WTC11 (cell line): Measurements from ENCODE around the gene TOB1. TPM values are rescaled to one million over a fixed set of nuclear protein-coding genes. Genes with fewer than 3 reads are reported as not detected.

ENCODE experiments used
- ATAC-seq: fragments of 200-7000 bp; cut with Tn5 transposase; 2 replicates; pipeline ENCODE4 v1.10.0; 2021; ENCODE audit warnings: mild to moderate bottlenecking, moderate library complexity
- CTCF ChIA-PET: fragments of 300-600 bp; sonication (Branson Sonifier 250); formaldehyde crosslinking; loops from one replicate; lab custom pipeline; 2021; ENCODE audit warnings: antibody characterized with exemption; lab: Charles Lee
- POLR2A ChIA-PET: fragments of 350-600 bp; sonication (Branson Sonifier 250); formaldehyde crosslinking; loops from one replicate; lab custom pipeline; 2021; ENCODE audit warnings: antibody characterized with exemption; lab: Charles Lee
- DNase-seq: peaks from one replicate; pipeline ENCODE4 v3.0.0; 2021; ENCODE audit warnings: low spot score
- H3K27ac Mint-ChIP-seq: 2 replicates; pipeline ENCODE4 v1.8.0; 2021; ENCODE audit warnings: mixed read lengths
- H3K27me3 Mint-ChIP-seq: 2 replicates; pipeline ENCODE4 v1.8.0; 2021; ENCODE audit warnings: low read depth, mild to moderate bottlenecking, moderate library complexity, mixed read lengths
- H3K36me3 Mint-ChIP-seq: 2 replicates; pipeline ENCODE4 v1.8.0; 2021; ENCODE audit warnings: mixed read lengths
- H3K4me1 Mint-ChIP-seq: 2 replicates; pipeline ENCODE4 v1.8.0; 2022; ENCODE audit warnings: mixed read lengths
- H3K4me3 Mint-ChIP-seq: 2 replicates; pipeline ENCODE4 v1.8.0; 2021; ENCODE audit warnings: mild to moderate bottlenecking, moderate library complexity, mixed read lengths
- H3K9me3 Mint-ChIP-seq: 2 replicates; pipeline ENCODE4 v1.8.0; 2021; ENCODE audit warnings: mixed read lengths
- ATF1 ChIP-seq: sonication (generic); formaldehyde crosslinking; IDR thresholded peaks from 2 replicates; pipeline ENCODE4 v1.8.1; 2023; ENCODE audit warnings: mild to moderate bottlenecking, moderate library complexity, missing genetic modification reagents
- CREM ChIP-seq: sonication (generic); formaldehyde crosslinking; IDR thresholded peaks from 2 replicates; pipeline ENCODE4 v1.8.1; 2022; ENCODE audit warnings: mild to moderate bottlenecking, missing genetic modification reagents, moderate library complexity
- KAT7 ChIP-seq: sonication (generic); formaldehyde crosslinking; IDR thresholded peaks from 2 replicates; pipeline ENCODE4 v1.8.1; 2023; ENCODE audit warnings: missing genetic modification reagents, mild to moderate bottlenecking, borderline replicate concordance
- NR3C1 ChIP-seq: sonication (generic); formaldehyde crosslinking; conservative IDR thresholded peaks from 2 replicates; pipeline ENCODE4 v1.8.1; 2023; ENCODE audit warnings: low read depth, mild to moderate bottlenecking, missing genetic modification reagents
- OVOL2 ChIP-seq: fragments of 250-450 bp; sonication (Bioruptor Pico); IDR thresholded peaks from 2 replicates; pipeline ENCODE4 v1.9.0; 2021; ENCODE audit warnings: mild to moderate bottlenecking, borderline replicate concordance
- RELA ChIP-seq: sonication (generic); formaldehyde crosslinking; IDR thresholded peaks from 2 replicates; pipeline ENCODE4 v1.8.1; 2022; ENCODE audit warnings: missing genetic modification reagents, mild to moderate bottlenecking, borderline replicate concordance
- SP1 ChIP-seq: sonication (generic); formaldehyde crosslinking; conservative IDR thresholded peaks from 2 replicates; pipeline ENCODE4 v1.8.1; 2022; ENCODE audit warnings: missing genetic modification reagents
- ZBTB21 ChIP-seq: sonication (generic); formaldehyde crosslinking; IDR thresholded peaks from 2 replicates; pipeline ENCODE4 v1.8.1; 2023; ENCODE audit warnings: mild to moderate bottlenecking, missing genetic modification reagents, borderline replicate concordance
- total RNA-seq: library from RNA; stranded (reverse); gene quantifications from 3 replicates; pipeline ENCODE4 v1.2.3, GENCODE V29; 2021
- TF ChIP-seq, protein P1 (sequence below): fragments of 250-450 bp; sonication (Bioruptor Pico); IDR thresholded peaks from 2 replicates; pipeline ENCODE4 v1.9.0; 2021; ENCODE audit warnings: mild to moderate bottlenecking, borderline replicate concordance
- TF ChIP-seq, protein P2 (sequence below): sonication (generic); formaldehyde crosslinking; IDR thresholded peaks from 2 replicates; pipeline ENCODE4 v1.8.0; 2022; ENCODE audit warnings: mild to moderate bottlenecking, missing genetic modification reagents
- TF ChIP-seq, protein P3 (sequence below): sonication (generic); formaldehyde crosslinking; IDR thresholded peaks from 2 replicates; pipeline ENCODE4 v1.8.0; 2022; ENCODE audit warnings: mild to moderate bottlenecking, missing genetic modification reagents
- TF ChIP-seq, protein P4 (sequence below): sonication (generic); formaldehyde crosslinking; IDR thresholded peaks from 2 replicates; pipeline ENCODE4 v1.8.1; 2022; ENCODE audit warnings: low read depth, missing genetic modification reagents, borderline replicate concordance
- TF ChIP-seq, protein P5 (sequence below): fragments of 250-450 bp; sonication (Bioruptor Pico); conservative IDR thresholded peaks from 2 replicates; pipeline ENCODE4 v1.9.0; 2021; ENCODE audit warnings: mild to moderate bottlenecking

The TOB1 gene
- total RNA-seq, 1 experiment from 2014 or later, result 36.0 TPM

DNA sequence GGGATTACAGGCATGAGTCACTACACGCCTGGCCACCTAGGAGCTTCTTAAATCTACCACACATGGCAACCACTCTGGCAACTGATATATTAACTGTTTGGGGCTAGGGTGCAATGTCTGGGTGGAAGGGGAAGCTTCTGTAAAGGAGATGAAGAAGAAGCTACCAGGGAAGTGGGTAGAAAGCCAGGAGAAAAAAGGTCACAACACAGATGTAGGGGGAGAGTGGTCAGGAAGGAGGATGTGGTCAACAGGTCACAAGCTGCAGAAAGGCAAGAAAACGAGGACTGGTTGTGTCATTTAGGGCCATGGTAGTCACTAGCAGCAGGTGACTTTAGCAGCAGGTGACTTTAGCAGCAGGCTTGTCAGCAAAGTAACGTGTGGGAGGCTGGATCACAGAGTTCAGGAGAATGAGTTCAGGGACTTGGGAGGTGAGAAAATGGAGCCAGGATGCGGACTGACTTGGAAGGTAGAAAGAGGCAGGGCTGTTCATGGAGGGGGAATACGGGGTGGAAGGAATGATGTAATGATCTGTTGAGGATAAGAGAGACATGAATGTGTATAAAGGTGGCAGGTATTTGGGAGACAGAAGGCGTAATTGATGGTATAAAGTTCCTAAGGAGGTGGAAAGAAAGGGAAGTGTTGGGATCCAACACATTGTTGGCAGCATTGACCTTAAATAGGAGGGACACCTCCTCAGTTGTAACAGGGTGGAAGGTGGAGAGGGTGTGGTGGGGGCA is 47.1 kb downstream of the TOB1 start (continued):
- TF ChIP-seq, protein P1, sequence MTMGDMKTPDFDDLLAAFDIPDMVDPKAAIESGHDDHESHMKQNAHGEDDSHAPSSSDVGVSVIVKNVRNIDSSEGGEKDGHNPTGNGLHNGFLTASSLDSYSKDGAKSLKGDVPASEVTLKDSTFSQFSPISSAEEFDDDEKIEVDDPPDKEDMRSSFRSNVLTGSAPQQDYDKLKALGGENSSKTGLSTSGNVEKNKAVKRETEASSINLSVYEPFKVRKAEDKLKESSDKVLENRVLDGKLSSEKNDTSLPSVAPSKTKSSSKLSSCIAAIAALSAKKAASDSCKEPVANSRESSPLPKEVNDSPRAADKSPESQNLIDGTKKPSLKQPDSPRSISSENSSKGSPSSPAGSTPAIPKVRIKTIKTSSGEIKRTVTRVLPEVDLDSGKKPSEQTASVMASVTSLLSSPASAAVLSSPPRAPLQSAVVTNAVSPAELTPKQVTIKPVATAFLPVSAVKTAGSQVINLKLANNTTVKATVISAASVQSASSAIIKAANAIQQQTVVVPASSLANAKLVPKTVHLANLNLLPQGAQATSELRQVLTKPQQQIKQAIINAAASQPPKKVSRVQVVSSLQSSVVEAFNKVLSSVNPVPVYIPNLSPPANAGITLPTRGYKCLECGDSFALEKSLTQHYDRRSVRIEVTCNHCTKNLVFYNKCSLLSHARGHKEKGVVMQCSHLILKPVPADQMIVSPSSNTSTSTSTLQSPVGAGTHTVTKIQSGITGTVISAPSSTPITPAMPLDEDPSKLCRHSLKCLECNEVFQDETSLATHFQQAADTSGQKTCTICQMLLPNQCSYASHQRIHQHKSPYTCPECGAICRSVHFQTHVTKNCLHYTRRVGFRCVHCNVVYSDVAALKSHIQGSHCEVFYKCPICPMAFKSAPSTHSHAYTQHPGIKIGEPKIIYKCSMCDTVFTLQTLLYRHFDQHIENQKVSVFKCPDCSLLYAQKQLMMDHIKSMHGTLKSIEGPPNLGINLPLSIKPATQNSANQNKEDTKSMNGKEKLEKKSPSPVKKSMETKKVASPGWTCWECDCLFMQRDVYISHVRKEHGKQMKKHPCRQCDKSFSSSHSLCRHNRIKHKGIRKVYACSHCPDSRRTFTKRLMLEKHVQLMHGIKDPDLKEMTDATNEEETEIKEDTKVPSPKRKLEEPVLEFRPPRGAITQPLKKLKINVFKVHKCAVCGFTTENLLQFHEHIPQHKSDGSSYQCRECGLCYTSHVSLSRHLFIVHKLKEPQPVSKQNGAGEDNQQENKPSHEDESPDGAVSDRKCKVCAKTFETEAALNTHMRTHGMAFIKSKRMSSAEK (CRISPR knock-in tag), result no peak

DNA sequence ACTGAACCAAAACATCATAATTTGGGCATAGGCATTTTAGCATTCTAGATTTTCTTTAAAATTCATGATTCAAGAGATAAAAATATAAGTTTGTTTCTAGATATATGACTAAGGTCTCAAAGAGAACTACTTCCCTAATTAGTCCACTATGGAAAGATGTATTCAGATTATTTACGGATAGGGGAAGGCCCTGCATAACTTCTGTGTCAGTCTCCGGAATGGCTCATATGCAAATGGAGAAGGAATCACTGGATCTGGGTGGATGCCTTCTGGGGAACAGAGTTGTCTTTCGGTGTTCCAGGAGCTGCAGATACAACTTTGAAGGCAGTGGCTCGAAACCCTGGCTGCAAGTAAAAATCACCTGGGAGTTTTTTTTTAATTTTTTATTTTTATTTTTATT is 47.9 kb downstream of the TOB1 start:
- Mint-ChIP-seq H3K4me3 (no peak overlapping the region), H3K9me3 (peaks cover 7% of the 10 kb centered on the region; the same call in 1 of the 2 replicates), H3K36me3 (no peaks in the 10 kb centered on the region), H3K27me3 (no peaks in the 10 kb centered on the region), H3K4me1 (peaks cover 10% of the 10 kb centered on the region), H3K27ac (no peak overlapping the region)
- no peak for DNase-seq
- ATAC-seq, result no peak
- CTCF ChIA-PET, result interaction anchor here (0.5 to 4.1 kb wide), 7 partner anchors 9 to 35 kb away, joined by 3 to 29 read pairs (median 5); partner anchors contain the start of gene WFIKKN2
- no peak for TF ChIP-seq ATF1
- no peak for TF ChIP-seq CREM (CRISPR knock-in tag)
- no peak for TF ChIP-seq KAT7 (CRISPR knock-in tag)
- TF ChIP-seq, protein P2, sequence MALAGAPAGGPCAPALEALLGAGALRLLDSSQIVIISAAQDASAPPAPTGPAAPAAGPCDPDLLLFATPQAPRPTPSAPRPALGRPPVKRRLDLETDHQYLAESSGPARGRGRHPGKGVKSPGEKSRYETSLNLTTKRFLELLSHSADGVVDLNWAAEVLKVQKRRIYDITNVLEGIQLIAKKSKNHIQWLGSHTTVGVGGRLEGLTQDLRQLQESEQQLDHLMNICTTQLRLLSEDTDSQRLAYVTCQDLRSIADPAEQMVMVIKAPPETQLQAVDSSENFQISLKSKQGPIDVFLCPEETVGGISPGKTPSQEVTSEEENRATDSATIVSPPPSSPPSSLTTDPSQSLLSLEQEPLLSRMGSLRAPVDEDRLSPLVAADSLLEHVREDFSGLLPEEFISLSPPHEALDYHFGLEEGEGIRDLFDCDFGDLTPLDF (CRISPR knock-in tag), result no peak
- TF ChIP-seq OVOL2, result no peak
- TF ChIP-seq NR3C1 (CRISPR knock-in tag), result no peak
- TF ChIP-seq, protein P3, sequence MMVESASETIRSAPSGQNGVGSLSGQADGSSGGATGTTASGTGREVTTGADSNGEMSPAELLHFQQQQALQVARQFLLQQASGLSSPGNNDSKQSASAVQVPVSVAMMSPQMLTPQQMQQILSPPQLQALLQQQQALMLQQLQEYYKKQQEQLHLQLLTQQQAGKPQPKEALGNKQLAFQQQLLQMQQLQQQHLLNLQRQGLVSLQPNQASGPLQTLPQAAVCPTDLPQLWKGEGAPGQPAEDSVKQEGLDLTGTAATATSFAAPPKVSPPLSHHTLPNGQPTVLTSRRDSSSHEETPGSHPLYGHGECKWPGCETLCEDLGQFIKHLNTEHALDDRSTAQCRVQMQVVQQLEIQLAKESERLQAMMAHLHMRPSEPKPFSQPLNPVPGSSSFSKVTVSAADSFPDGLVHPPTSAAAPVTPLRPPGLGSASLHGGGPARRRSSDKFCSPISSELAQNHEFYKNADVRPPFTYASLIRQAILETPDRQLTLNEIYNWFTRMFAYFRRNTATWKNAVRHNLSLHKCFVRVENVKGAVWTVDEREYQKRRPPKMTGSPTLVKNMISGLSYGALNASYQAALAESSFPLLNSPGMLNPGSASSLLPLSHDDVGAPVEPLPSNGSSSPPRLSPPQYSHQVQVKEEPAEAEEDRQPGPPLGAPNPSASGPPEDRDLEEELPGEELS (CRISPR knock-in tag), result no peak
- TF ChIP-seq, protein P4, sequence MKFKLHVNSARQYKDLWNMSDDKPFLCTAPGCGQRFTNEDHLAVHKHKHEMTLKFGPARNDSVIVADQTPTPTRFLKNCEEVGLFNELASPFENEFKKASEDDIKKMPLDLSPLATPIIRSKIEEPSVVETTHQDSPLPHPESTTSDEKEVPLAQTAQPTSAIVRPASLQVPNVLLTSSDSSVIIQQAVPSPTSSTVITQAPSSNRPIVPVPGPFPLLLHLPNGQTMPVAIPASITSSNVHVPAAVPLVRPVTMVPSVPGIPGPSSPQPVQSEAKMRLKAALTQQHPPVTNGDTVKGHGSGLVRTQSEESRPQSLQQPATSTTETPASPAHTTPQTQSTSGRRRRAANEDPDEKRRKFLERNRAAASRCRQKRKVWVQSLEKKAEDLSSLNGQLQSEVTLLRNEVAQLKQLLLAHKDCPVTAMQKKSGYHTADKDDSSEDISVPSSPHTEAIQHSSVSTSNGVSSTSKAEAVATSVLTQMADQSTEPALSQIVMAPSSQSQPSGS (CRISPR knock-in tag), result no peak
- no peak for TF ChIP-seq ZBTB21
- no peak for TF ChIP-seq SP1 (CRISPR knock-in tag)
- no peak for TF ChIP-seq RELA (CRISPR knock-in tag)
- TF ChIP-seq, protein P5, sequence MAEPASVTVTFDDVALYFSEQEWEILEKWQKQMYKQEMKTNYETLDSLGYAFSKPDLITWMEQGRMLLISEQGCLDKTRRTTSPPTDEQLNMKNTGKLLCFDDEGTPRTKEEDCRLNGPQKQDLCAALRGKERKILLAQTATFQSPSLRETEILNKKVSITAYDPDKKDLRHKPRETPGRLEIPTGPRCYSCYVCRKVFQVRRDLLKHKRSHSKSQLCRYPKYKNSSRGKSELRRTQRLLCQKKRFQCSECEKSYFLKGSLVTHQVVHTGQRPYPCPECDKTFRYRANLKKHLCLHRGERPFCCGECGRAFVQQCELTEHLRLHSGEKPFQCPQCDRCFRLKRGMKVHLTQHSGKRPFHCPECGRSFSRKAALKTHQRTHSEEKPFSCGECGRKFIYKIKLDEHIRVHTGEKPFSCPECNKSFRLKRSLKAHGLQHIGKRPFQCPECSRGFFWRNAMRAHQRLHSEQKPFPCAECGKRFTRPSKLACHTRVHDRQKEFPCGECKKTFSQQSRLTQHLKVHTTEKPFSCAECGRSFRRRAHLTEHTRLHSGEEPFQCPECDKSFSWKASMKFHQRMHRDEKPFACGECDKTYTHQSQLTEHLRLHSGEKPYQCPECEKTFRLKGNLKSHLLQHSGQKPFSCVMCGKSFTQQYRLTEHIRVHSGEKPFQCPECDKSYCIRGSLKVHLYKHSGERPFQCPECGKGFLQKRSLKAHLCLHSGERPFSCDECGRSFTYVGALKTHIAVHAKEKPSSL, result no peak
- POLR2A ChIA-PET, result no interaction called here
